GM12892 (cell line): Measurements from ENCODE around the gene PIEZO1.

ENCODE experiments used
- POLR2A ChIP-seq: IDR thresholded peaks from 2 replicates; pipeline ENCODE4 v1.6.1; 2011; ENCODE audit warnings: low read depth, low read length, control low read depth
- POLR2AphosphoS5 ChIP-seq: IDR thresholded peaks from 2 replicates; pipeline ENCODE4 v1.6.1; 2011; ENCODE audit warnings: low read depth, low read length, control low read depth
- TAF1 ChIP-seq: IDR thresholded peaks from 2 replicates; pipeline ENCODE4 v1.6.1; 2011; ENCODE audit warnings: low read depth, mild to moderate bottlenecking, control low read depth, low read length, borderline replicate concordance

GRCh38 chr16:88762258-88762870 is 22.7 kb downstream of the PIEZO1 start:
- no peak for TF ChIP-seq POLR2A
- no peak for TF ChIP-seq POLR2AphosphoS5
- TF ChIP-seq TAF1: no peak
